AG04449 (cell line): ENCODE results near the gene TBC1D20.

Source experiments
- CTCF ChIA-PET: fragments of 350-600 bp; formaldehyde crosslinking; extraction: SDS; loops from one replicate; lab custom pipeline; 2021; ENCODE audit warnings: antibody characterized with exemption; lab: Yijun Ruan, JAX
- POLR2A ChIA-PET: fragments of 400-600, 350-600 bp; formaldehyde crosslinking; extraction: SDS; loops from one replicate; lab custom pipeline; 2020; ENCODE audit warnings: antibody characterized with exemption, inconsistent platforms; lab: Yijun Ruan, JAX
- DNase-seq: peaks from one replicate; pipeline ENCODE4 v3.0.0-alpha.2; 2010; ENCODE audit warnings: low read depth, low spot score
- H3K4me3 ChIP-seq: 2 replicates; pipeline ENCODE4 v1.5.1; 2011; ENCODE audit warnings: low read depth, mild to moderate bottlenecking, control low read depth, low read length
- CTCF ChIP-seq: IDR thresholded peaks from one replicate; pipeline ENCODE4 v1.5.1; 2011; ENCODE audit warnings: mild to moderate bottlenecking, moderate library complexity, low read length, control low read depth, inconsistent platforms; ENCODE audit not compliant: insufficient read depth; ENCODE audit errors: missing control alignments

TBC1D20 gene

GRCh38 chr20:483815-484644 is 21.7 kb upstream of the TBC1D20 start:
- CTCF ChIA-PET, result interaction anchor here (1.1 to 5.8 kb wide), 3 partner anchors 8 to 130 kb away, joined by 3 to 48 read pairs (median 10); no protein-coding TSS in a partner anchor

GRCh38 chr20:481167-481566 is 18.8 kb upstream of the TBC1D20 start:
- H3K4me3 ChIP-seq, result no peak overlapping the region
- TF ChIP-seq CTCF, result no peak
- ChIA-PET CTCF (interaction anchor here (1.1 to 5.8 kb wide), 4 partner anchors 11 to 127 kb away, joined by 3 to 48 read pairs (median 6); no protein-coding TSS in a partner anchor), POLR2A (no interaction called here)
- no peak for DNase-seq

More at GRCh38 chr20:483815-484644, 21.7 kb upstream of the TBC1D20 start:
- POLR2A ChIA-PET, result no interaction called here
- H3K4me3 ChIP-seq, result no peak overlapping the region
- no peak for DNase-seq
- no peak for TF ChIP-seq CTCF

- ChIA-PET CTCF (interaction anchor here (0.6 to 5.2 kb wide), 17 partner anchors 8 to 259 kb away, joined by 3 to 142 read pairs (median 5); partner anchors contain the start of gene TBC1D20), POLR2A (no interaction called here)
- TF ChIP-seq CTCF, result no peak
- DNase-seq, result no peak
- no peak overlapping the region for H3K4me3 ChIP-seq
Measured at GRCh38 chr20:480044-480443, 17.7 kb upstream of the TBC1D20 start.

- CTCF ChIA-PET, result interaction anchor here (0.6 to 5.2 kb wide), 19 partner anchors 8 to 260 kb away, joined by 3 to 142 read pairs (median 5); partner anchors contain the start of gene TBC1D20
- no peak overlapping the region for H3K4me3 ChIP-seq
- no peak for DNase-seq
- no peak for TF ChIP-seq CTCF
- POLR2A ChIA-PET, result interaction anchor here (0.6 kb wide), 2 partner anchors 26 to 45 kb away, joined by 3 to 4 read pairs; no protein-coding TSS in a partner anchor
Measured at GRCh38 chr20:479487-479886, 17.2 kb upstream of the TBC1D20 start.

GRCh38 chr20:478949-479429 is 16.7 kb upstream of the TBC1D20 start:
- CTCF ChIA-PET, result interaction anchor here (0.9 to 5.2 kb wide), 17 partner anchors 10 to 260 kb away, joined by 3 to 142 read pairs (median 5); no protein-coding TSS in a partner anchor
- H3K4me3 ChIP-seq, result no peak overlapping the region
- peak; percentile 15 for TF ChIP-seq CTCF
- DNase-seq, result no peak
- POLR2A ChIA-PET, result interaction anchor here (0.6 kb wide), 2 partner anchors 25 to 45 kb away, joined by 3 to 4 read pairs; no protein-coding TSS in a partner anchor
